HG02852 (cell line): ENCODE results near the gene ZNF701.
"Not testable (repeated sequence)": the region's sequence is repeated elsewhere in the genome, so short reads cannot be mapped to it uniquely, and the experiment has no call there.

ENCODE experiments used
- ATAC-seq: cut with Tn5 transposase; IDR thresholded peaks from one replicate; pipeline ENCODE4 v1.9.1; 2021; ENCODE audit warnings: mild to moderate bottlenecking, moderate library complexity; ENCODE audit not compliant: unreplicated experiment

The ZNF701 gene

DNA sequence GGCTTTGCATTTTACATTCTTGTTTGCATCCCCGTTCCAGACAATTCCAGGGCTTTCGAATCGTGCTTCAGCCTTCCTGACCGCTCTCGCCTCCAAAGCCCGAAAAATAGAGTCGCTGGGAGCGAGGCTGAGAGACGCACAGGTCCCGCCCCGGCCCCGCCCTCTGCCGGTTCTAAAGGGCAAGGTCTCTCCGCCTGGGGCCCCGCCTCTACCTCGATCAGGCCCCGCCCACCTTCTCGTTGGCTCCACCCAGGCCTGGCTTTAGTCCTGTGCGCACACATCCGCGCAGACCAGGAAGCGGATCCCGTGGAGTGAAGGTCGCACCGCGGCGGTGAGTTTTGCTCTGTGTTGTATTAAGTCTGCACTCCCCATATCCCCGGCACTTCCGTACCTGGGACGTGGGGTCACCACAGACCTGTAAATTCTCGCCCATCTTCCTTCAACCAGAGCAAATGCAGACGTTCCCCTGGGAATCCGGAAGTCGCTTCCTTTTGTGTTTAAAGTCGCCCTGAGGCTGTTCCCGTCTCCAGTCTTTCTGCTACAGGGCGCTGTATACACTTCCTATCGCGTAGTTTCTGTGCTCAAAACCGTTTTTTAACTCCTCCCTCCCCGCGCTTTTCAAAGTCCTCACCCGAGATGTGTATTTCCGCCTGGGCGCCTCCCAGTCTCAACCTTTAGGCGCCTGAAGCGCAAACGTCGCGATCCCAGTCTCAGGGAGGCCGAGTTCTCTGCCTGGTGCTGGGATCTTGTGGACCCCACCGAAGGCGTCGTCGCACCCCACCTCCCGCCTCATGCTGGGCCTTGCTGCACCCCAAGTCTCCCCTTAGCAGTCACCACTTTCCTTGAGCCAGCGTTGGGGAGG is at the start of gene ZNF701:
Gene ZNF701 (plus strand): TSS at position 288 of the 862 bp plus-strand sequence. CDS start 3,861 bp downstream, outside the sequence.
- ATAC-seq: peak; percentile 97

DNA sequence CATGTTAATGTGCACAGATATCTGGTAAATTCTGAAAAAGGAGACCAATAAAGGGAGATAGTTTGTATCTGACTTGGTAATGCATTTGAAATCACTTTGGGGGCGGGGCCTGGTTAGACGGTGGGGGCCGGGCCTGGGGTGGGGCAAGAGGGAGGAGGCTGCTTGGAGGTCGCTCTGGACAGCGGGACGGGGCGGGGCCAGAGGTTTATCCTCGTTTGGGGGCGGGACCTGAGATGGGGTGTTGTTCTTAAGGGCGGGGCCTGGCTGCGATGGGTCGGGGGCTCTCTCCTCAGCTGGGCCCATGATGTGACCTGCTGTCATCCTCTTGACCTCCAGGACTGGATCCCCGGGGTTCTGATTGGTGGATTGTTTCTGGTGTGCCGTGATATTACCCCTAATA is 47.5 kb upstream of the ZNF701 start:
- no peak for ATAC-seq

DNA sequence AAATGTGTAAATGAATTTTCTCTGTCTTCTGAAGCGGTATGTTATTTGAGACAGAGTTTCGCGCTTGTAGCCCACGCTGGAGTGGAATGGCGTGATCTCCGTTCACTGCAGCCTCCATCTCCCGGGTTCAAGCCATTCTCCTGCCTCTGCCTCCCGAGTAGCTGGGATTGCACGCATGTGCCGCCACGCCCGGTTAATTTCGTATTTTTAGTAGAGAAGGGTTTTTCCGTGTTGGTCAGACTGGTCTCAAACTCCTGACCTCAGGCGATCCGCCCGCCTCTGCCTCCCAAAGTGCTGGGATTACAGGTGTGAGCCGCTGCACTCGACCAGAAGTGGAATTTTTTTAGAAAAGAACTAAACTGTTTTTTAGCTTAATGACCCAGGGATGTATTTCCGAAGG is 46.0 kb upstream of the ZNF701 start:
- ATAC-seq: no peak

DNA sequence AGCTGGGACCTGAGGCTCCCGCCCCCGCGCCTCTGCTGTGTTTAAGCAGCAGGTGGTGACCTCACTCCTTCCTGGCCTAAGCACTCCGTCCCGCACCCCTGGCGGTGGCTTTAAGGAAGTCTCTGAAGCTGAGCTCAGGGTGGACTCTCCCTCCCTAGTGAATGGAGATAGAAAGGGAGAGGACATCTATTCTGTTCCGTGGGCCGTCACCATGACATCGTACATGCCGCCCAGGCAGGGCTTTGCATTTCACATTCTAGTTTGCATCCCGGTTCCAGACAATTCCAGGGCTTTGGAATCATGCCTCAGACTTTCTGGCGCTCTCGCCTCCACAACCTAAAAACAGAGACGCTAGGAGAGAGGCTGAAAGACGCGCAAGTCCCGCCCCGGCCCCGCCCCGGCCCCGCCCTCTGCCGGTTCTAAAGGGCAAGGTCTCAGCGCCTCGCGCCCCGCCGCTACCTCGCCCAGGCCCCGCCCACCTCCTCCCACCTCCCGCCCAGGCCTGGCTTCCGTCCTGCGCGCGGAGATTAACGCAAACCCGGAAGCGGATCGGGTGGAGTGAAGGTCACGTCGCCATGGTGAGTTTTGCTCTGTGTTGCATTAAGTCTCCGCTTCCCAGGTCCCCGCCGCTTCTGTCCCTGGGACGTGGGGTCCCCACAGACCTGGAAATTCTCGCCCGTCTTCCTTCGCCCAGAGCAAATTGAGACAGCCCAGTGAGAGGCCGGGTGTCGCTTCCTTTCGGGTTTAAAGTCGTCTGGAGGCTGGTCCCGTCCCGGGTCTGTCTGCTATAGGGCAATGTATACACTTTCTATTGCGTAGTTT is 42.7 kb upstream of the ZNF701 start, which contains the start of gene ZNF808:
Gene ZNF808 (plus strand): TSS at position 535 of the 822 bp plus-strand sequence. CDS start 15,617 bp downstream, outside the sequence.
- ATAC-seq: peak; percentile 84

DNA sequence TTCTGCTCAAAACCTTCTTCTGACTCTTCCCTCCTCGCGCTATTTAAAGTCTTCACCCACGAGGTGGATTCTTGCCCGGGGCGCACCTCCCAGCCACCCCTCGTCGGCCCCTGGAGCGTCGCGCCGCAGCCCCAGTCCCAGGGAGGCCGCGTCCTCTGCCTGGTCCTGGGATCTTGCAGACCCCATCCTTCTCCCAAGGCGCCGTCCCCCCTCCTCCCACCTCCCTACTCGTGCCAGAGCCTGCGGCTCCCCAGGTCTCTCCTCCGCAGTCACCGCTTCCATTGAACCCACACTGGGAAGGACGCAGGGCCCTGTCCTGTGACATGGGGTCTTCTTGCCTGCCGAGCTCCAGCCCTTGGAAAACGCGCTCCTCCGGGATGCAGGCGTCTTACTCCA is 42.1 kb upstream of the ZNF701 start:
- ATAC-seq: no peak

DNA sequence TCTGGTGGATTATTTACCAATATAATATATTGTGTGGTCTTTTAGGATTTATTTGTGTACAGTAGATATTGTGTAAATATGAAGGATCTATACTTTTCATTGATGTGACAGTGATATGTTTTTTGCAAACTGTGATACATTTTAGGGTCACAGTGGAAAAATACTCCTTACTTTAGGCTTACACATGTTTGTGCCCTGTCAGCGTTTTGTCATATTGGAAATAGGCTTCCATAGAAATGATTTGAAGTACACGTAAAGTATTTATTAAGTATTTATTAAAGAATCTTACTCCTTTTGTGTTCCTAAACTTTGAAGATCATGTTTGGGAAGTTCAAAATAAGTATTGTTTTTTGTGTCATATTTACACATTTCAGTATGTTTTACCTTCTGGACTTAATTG is 37.6 kb upstream of the ZNF701 start:
- no peak for ATAC-seq

DNA sequence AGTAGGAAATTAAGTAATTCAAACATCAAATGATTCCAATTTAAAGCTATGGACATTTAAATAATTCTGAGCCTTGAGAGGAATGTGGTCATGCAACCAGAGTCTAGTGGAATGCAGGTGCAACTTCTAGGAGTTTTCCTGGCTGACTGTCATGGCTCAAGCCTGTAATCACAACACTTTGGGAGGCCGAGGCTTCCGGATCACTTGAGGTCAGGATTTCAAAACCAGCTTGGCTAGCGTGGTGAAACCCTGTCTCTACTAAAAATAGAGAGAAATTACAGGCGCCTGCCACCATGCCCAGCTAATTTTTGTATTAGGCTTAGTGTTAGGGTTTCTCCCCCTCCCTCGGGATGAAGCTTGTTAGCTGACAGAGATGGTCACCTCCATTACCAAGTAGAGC is 36.2 kb upstream of the ZNF701 start:
- ATAC-seq: no peak

DNA sequence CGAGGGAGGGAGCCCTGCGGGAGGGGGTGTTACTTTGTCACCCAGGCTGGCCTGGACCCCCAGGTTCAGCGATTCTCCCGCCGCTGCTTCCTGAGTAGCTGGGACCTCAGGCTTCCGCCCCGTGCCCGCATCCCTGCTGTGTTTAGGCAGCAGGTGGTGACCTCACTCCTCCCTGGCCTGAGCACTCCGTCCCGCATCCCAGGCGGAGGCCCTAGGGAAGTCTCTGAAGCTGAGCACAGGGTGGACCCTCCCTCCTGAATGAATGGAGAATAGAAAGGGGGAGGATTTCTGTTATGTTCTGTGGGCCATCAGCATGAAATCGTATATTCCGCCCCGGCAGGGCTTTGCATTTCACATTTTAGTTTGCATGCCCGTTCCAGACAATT is 34.7 kb upstream of the ZNF701 start:
- not testable (repeated sequence) for ATAC-seq

DNA sequence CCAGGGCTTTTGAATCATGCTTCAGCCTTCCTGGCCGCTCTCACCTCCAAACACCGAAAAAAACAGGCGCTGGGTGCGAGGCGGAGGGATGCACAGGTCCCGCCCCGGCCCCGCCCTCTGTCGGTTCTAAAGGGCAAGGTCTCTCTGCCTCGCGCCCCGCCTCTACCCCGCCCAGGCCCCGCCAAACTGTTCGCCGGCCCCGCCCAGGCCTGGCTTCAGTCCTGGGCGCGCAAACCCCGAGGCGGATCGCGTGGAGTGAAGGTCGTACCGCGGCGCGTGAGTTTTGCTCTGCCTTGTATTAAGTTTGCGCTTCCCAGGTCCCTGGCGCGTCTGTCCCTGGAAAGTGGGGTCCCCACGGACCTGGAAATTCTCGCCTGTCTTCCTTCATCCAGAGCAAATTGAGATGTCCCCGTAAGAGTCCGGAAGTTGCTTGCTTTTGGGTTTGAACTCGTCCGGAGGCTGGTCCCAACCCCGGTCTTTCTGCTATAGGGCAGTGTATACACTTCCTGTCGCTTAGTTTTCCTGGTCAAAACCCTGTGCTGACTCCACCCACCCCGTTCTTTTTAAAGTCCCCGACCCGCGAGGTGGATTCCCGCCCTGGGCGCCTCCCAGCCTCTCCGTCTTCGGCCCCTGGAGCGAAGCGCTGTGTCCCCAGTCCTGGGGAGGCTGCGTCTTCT is 34.2 kb upstream of the ZNF701 start:
- peak; percentile 84 for ATAC-seq

DNA sequence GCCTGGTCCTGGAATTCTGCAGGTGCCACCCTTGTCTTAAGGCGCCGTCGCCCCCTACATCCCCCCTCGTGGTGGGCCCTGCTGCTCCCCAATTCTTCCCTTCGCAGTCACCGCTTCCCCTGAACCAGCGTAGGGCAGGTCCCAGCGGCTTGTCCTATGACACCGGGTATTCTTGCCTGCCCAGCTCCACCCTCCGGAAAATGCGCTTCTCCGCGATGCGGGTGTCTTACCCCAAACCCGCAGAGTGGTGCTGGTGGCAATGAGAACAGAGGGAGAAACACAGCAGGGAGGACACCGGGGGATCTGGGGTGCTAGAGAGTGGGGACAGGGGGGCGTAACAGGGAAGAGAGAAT is 33.7 kb upstream of the ZNF701 start:
- ATAC-seq: peak; percentile 33

DNA sequence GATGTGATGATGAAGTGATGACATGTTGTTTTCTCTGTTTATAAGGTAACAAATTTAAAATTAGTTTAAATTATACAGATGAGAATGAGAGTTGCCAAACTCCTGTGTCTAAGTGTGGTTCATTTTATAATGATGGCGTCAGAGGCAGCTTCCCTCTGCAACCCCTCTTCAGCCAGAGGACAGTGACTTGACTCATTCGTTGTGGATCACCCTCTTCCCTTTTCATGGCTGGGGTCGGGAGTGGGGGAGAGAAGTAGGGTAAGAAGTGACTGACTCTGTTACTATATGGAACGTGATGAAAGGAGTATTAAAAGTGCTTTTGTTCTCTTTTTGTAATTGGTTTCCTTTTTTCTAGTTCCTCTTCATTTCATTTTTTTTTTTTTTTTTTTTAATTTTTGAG is 31.3 kb upstream of the ZNF701 start:
- not testable (repeated sequence) for ATAC-seq

DNA sequence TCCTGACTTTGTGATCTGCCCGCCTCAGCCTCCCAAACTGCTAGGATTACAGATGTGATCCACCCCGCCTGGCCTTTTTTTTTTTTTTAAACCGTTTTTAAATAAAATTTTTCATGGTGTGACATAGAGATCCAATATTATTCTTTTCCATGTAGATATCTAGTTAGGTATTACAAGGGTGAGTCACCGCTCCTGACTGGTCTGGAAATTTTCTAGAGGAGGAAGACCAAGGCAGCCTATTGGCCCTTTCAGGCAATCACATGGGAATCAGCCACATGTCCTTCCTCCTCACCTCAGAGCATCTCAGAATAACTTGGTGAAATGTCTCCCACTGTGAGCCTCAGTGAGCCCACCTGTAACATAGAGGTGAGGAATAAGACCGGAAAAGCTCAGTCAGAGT is 28.9 kb upstream of the ZNF701 start:
- not testable (repeated sequence) for ATAC-seq

DNA sequence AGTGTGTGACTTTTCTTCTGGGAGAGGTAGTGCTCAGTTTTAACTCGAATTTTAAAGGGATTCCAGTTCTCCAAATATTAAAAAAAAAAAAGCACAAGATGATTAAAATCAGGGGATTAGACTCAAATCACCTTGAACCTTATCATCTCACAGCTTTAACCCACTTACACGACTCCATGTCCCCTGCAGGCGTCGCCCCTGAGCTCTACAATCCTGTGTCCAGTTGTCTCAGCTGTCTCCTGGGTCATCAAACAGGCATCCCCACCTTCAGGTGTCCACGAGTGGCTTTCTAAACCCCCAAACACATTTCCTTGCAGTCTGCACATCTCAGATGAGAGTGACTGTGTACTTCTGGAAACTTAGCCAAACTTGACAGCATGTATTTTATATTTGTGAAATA is 28.5 kb upstream of the ZNF701 start:
- ATAC-seq: no peak

DNA sequence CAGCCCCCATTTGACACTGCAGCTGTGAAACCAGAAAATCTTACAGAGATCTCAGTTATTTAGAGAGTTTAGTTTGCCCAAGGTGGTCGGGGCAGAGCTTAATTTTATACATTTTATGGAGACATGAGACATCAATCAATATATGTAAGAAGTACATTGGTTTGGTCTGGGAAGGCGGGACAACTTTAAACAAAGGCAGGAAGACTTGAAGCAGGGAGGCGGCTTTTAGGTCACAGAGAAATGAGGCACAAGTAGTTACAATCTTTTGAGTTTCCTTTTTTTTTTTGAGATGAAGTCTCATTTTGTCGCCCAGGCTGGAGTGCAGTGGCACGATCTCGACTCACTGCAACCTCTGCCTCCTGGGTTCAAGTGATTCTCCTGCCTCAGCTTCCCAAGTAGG is 27.5 kb upstream of the ZNF701 start:
- ATAC-seq: not testable (repeated sequence)

DNA sequence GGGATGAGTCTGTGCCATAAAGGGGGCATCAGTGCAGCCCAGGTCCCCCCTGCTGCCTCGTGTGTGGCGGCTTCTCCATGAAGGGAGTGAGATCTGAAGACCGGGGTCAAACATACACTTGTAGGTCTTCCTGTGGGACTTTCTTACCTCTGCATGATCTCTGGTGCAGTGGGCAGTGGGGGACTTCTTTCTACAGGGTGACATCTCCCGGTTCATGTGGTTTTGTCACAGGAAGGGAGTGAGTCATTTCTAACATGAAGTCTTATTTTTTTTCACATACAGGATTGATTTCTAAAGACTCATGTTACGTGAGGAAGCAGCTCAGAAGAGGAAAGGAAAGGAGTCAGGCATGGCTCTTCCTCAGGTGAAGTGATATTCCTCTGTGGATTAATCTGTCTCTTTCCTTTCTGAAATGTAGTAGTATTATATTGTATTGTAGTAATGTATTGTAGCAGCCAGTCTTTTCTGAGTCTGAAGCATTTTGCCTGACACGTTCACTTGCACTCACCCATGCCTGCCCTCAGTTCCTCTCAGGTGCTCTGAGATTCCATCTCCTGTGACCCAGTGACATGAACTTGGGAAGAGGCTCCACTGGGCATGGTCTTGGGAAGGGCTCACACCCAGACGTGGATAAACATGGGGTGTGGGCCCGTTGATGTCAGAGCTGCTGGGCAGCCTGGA is 27.0 kb upstream of the ZNF701 start:
- ATAC-seq: no peak

DNA sequence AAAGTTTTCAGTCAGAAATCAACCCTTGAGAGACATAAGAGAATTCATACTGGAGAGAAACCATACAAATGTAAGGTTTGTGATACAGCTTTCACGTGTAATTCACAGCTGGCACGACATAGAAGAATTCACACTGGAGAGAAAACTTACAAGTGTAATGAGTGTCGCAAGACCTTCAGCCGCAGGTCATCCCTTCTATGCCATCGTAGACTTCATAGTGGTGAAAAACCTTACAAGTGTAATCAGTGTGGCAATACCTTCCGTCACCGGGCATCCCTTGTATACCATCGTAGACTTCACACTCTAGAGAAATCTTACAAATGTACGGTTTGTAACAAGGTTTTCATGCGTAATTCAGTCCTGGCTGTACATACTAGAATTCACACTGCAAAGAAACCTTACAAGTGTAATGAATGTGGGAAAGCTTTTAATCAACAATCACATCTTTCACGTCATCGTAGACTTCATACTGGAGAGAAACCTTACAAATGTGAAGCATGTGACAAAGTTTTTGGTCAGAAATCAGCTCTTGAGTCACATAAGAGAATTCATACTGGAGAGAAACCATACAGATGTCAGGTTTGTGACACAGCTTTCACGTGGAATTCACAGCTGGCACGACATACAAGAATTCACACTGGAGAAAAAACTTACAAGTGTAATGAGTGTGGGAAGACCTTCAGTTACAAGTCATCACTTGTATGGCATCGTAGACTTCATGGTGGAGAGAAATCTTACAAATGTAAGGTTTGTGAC is 15.7 kb upstream of the ZNF701 start:
- no peak for ATAC-seq

DNA sequence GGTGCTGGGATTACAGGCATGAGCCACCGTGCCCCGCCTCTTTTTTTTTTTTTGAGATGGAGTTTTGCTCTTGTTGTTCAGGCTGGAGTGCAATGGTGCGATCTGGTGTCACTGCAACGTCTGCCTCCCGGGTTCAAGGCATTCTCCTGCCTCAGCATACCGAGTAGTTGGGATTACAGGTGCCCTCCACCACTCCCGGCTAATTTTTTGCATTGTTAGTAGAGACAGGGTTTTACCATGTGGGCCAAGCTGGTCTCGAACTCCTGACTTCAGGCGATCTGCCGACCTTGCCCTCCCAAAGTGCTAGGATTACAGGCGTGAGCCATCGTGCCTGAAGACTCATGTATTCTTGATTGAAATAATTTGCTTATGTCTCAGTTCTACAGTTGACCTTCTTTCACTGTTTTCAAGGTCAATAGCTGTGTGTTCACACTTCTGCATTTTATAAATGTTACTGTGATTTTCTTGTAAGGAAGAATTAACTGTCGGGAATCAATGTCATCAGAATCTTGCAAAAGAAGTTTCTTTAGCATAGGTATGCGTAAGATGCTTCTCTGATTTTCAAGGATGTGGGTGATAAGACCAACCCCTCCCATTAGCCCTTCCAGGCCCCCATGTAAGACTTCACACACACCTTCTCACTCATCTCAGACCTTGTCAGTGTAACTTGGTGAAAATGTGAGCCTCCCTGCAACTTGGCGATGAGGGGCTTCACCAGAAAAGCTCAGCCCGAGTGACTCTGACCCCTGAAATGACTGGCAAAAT is 12.7 kb upstream of the ZNF701 start:
- no peak for ATAC-seq

DNA sequence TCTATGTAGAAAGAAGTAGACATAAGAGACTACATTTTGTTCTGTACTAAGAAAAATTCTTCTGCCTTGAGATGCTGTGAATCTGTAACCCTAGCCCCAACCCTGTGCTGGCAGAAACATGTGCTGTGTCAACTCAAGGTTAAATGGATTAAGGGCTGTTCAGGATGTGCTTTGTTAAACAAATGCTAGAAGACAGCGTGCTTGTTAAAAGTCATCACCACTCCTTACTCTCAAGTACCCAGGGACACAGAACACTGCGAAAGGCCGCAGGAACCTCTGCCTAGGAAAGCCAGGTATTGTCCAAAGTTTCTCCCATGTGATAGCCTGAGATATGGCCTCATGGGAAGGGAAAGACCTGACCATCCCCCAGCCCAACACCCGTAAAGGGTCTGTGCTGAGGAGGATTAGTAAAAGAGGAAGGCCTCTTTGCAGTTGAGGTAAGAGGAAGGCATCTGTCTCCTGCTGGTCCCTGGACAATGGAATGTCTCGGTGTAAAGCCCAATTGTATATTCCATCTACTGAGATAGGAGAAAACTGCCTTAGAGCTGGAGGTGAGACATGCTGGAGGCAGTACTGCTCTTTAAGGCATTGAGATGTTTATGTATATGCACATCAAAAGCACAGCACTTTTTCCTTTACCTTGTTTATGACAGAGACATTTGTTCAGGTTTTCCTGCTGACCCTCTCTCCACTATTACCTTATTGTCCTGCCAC is 11.2 kb upstream of the ZNF701 start:
- ATAC-seq: not testable (repeated sequence)

DNA sequence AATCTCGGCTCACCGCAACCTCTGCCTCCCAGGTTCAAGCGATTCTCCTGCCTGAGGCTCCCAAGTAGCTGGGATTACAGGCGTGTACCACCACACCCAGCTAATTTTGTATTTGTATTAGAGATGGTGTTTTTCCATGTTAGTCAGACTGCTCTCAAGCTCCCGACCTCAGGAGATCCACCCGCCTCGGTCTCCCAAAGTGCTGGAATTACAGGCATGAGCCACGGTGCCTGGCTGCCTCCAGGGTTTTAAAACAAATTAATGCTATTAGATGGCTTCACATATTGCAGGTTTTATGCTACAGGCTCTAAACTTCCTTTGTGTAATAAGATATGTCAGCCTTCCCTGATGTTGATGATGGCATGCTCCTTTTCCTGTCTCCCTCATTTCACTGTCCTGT is 8.5 kb upstream of the ZNF701 start:
- ATAC-seq: not testable (repeated sequence)
